Anterior cingulate cortex (tissue), 58 donors: Measurements from ENCODE around the gene DEPP1.

Experiments
- DNase-seq, 58 donors: peaks; one replicate each; lab custom pipeline; 2025; lab: John Stamatoyannopoulos, UW

DEPP1 gene

DNA sequence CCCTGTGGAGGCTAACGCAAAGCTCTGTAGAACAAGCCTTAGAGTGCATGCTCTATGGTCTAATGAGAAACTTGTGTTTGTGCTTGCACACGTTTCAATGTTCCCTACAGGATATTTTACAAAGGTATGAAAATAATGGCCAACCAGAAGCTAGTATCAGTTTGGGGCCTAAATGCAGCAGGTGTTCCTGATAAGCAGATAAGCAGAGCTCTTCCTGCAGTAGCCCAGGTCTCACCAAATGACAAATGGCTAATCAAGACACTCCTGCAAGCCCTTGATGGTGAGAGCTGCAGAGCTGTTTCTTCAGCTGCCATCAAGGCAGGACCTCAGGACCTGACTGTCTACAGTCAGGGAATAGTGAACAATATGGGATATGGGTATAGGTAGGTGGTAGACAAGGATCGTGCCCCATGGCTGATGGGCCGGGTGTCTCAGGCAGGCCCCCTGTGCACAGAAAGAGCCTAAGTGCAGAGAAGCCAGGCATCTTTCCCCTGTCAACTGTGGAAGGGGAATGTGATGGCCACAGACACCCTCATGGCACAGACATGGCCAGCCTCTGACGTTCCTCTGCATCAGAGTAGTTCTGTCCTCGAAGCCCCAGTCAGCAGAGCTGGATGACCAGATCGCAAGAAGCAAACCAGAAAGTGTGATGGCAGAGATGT, 42.2 kb downstream of the DEPP1 start:
- DNase-seq = no peak

DNA sequence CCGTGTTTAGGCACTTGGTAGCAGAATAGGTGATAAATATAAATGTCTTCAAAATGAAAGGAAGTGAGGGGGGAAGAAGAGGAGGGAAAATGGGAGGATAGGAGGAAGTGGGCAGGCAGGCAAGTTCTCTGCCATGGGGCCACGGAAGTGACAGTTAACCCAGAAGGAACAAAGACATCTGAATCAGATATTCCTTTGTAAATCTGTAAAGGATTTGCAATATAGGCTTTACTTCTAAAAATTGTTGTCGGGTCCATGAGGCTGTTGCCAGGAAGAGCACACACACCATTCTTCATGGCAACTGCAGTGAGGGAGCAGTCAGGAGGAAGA, 42.7 kb downstream of the DEPP1 start:
- DNase-seq = no peak

DNA sequence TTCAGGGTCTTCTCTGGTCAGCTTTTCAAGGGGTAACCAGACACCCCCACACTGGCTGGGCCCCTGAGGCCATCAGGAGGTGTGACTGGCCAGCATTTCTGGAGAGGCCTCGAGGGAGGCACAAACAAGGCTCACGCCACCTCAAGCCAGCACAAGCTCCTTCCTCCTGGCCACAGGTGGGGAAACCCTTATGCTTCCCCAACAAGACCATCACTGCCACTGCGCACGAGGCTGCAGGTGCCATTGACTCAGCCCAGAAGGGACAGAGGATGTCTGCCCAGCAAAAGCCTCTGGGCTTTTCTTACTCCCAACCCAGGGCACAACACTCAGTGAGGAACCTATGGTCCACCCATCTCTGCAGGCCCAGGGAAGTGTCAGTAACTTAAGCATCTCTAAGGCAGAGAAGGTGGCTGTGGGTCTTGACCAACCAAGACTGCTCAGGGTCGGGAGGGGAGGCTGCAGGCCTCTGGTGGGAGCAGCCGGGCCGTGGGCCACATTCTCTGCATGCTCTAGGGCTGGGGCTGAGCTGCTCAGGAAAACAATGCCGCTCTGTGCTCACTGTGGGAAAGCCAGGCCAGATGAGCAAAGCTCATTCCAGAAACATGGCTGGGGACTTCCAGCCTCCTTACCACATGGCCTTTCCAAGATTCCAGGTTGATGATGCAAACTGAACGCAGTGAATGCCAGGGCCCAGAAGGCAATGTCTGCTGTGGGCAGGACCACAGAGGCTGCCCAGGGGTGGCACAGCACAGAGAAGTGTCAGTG, 43.2 kb downstream of the DEPP1 start:
- peak in 49 of 58 donors; percentile 21 to 89 (median 65) for DNase-seq

DNA sequence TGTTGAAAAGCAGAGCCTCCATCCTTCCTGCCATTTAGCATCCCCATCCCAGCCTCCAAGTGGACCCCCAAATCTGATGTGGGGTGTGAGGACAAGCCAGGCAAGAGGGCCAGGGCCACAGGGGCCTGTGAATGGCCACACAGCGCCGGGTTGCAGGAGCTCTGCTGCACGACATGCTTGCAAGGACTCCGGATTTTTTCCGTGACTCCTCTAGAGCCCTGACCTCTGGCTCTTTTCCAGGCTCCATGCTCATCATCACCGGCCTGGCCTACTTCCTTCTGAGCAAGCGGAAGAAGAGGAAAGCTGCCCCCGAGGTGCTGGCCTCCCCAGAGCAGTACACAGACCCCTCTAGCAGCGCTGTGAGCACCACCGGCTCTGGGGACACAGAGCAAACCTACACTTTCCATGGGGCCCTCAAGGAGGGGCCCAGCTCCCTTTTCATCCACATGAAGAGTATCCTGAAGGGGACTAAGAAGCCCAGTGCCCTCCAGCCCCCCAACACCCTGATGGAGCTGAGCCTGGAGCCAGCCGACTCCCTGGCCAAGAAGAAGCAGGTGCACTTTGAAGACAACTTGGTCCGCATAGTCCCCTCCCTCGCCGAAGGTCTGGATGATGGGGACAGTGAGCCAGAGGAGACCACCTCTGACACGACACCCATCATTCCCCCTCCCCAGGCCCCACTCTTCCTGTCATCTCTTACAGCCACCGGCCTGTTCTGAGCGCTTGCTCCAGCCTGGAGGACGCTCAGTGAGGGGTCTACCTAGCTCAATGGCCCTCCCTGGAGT, 44.0 kb downstream of the DEPP1 start:
- DNase-seq = no peak

DNA sequence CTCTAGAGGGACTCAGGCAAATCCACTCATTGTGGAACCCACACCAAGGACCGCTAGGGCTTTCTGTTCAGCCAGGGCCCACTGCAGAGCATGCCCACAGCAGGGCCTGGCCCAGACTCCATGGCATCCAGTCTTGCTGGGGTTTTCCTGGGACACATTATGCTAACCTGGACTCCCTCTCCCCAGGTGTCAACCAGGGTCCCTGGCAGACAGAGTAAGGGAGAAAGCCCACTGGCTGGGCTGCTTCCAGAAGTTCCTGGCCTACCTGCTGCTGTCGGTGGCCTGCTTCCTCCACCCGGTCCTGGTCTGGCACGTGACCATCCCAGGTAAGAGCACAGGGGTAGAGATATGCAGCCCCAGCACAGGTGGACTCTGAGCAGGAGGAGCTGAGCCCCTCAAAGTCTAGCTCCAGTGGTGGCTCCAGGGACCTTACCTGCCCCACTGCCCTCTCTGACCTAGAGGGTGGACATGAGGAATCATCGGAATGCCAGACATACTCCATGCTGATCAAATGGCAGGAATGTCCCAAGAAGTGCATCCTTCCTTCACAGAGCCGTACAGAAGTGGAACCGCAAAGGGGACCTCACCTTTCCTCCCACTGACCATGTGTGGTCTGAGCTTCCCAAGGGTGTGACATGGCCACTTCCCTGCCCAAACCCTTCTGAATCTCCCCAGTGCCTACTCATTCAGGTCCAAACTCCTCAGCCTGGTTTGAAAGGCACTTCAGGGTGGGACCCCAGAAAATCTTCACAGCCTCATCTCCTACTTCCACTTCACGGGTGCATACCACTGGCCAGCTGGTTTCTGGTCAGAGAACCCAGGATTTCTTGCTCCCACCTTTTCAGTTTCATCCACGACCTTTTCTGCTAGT, 44.9 kb downstream of the DEPP1 start:
- no peak for DNase-seq

DNA sequence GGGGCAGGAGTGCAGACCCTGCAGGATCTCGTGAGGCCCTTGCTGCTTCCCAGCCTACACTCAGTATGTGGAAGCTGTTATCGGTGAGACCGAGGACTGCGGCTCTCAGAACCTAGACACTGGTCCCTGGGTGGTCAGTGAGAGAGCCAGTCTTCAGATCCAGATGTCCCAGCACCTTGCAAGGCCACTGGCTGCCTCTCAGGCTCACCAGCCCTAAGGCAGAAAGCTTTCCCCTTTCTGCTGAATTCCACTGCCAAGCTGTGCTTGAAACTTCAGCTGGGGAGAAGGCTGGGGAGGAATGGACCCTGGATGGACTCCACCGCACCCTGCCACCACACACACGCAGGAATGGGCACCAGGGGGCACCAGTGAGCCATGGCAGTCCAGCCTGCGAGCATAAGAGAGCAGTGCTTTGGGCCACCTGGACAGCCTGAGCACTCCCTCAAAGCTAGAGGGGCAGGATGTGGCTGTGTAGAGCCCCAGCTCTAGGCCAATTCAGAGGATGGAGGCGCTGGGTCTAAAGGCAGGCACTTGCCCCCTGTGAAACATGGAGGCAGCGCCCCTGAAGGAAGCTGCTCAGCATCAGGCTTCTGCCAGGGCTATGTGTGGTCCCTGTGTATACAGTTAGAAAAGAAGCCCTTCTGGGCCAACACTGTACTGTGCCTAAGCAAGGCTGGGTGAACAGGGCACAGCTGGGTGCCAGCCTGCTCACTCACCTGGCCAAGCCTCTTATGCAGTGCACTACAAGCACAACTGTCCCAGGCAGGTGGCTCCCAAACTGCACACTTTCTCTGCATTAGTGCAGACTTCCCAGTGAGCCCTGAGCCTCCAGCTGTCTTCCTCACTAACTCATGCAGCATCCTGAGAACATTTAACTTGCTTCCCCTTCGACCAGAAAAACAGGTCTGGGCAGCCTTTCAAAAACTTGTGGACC, 45.8 kb downstream of the DEPP1 start:
- DNase-seq = peak in 56 of 58 donors; percentile 28 to 96 (median 78)

DNA sequence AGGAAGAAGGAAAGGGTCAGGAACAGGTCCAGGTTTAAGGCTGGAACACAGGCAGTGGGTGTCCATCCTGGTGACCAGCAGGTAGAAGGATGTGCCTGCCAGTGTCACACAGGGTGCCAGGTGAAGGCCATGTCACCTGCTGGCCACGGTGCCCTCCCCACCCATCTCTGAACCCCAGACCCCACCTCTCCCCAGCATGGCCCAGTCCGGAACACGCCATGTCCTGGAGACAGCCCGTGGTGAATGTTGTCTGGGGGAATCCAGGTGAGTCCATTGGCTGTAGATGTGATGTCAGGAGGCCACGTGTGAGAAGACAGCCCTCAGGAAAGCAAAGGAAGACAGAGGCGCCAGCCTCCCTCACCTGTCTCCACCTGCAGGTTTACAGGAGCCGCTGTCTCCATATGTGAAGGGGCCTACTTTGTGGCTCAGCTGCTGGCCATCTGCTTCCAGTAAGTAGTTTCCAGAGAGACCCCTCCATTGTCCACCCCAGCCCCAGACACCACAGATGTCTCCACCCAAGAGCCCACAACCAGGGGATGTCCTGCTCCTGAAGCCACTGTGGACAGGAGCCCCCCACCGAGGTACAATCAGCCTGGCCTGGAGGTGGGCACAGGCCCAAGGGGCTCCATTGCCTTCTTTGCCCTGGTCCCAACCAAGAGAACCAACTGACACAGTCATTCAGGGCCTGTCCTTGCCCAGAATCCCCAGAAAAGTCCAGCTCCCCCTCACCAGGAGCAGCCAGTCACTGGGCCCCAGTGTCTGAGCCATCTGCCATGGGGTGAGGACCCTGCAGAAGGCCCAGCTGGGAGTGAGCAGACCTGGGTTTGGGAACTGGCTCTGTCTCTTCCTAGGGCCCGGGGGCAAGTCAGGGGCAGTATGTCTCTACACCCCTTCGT, 46.7 kb downstream of the DEPP1 start:
- no peak for DNase-seq

DNA sequence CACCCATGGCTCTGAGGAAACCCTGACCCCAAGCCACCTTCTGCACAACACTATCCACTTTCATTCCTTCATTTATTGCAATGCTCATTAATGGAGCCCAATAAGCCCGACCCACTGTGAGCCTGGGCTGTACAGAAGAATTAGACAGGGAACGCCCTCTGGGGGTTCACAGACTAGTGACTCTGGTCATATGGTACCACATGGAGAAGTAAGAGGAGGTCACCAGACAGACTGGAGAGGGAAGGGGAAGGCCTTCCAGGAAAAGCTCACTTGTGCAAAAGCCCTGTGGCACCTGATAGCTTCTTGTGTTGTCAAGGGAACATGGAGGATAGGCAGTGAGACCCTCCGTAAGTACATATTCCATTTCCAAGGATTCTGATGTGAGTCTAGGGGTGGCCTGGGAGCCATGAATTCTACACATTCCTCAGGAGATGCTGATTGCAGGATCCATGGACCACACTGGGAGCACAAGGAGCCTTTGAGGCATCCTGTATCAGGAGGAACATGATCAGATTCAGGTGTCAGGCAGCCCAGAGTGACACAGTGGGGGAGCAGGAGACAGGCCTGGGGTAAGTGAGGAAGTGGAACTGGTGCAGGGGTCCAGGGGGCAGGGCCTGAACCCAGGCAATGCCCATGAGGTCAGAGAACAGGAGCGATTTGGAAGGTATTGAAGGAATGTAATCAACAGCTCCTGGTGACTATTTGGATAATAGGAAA, 47.5 kb downstream of the DEPP1 start:
- DNase-seq = no peak

DNA sequence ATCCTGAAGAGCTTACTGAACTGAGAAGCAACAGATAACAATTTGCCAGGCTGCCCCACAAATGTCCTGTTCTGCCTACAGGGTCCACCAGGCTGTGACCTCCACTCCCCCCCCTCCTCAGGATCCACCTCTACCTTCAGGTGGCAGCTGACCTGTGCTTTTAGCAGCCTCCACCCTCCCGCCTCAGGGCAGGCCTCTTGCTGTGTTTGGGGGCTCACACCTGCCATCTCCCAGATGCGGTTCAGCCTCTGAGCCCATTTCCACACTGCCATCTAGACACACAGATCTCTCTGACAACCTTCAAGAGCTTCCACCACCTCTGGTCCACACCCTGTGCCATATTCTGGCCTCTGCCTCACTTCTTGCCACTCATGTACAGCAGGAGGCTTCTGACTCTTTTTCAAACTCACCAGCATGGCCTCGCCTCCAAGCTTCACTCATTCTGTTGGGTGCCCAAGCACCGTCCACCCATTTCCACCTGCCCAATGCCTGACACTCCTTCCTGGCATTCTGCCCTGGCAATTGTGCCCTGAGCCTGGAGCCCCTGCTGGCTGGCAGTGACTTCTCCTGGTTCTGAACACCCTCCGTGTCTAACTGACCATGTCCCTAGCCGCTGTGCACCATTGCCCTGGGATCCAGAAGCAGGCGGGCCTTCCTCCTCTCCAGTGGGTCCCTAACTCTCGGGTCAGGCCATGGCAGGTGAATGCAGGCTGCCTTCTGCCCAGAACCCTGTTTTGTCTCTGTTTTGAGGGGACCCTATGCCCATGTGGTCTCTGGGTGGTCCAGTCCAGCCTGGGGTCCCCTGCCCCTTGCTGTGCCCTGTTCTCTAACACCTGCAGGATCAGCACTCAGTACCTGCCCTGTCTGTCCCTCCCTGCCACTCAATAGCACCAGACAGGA, 49.0 kb downstream of the DEPP1 start:
- no peak for DNase-seq

DNA sequence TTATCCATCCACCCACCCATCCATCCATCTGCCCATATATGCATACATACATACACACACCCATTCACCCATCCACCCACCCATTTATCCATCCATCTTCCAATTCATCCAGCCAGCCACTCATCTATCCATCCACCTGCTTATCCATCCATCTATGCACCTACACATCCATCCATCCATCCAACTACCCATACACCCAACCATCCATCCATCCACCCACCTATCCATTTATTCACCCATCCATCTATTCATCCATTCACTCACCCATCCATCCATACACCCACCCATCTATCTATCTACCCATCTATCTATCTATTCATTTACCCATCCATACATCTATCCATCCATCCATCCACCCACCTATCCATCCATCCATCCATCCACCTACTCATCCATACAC, 50.1 kb downstream of the DEPP1 start:
- DNase-seq = no peak

DNA sequence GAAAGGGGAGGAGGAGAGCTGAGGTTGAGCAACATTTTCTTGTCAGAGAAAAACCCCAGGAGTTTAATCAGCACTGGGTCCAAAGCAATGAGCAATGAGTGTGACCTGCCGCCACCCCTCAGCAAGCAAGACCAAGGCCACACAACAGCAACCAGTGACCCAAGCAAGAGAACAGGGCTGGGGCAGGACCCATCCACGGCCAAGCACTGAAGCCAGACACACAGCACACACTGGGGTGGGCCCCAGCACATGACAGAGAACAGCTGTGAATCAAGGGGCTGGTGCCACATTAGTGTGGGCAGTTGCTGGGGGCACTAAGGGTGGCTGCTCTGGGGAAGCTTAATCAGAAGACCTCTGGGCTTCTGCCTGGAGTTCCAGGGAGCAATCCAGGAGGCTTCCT, 51.3 kb downstream of the DEPP1 start:
- DNase-seq = no peak

DNA sequence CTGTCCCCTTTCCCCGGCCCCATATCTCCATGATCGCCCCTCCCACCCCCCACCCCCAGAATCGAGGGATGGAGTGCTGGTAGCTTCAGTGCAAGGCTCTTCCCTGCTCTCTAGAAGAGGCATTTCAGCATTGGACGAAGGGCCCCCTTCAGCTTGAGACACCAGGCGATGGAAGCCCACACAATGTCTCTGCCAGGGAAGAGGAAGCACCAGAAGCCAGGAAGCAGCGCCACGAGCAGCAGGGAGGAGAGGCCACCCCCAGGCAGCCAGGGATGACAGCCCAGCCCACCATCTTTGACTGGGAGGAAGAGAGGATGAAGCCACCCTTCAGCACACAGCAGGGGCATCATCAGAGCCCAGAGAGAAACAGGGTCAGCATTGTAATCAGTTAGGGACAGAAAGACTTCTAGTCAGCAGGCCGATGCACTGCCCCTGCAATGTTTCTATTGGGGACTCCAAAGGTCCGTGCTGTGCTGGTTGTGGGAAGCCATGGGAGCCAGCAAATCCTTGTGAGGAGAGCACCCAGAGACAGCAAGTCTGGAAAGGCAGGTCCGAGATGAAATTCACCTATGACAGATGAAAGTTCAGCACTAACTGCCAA, 51.8 kb downstream of the DEPP1 start:
- DNase-seq = no peak
